Endodermal cell (in vitro differentiated cells): ENCODE data around the gene PRDM1. TPM values are rescaled to one million over a fixed set of nuclear protein-coding genes. Genes with fewer than 3 reads are reported as not detected.

Experiments used
- DNase-seq: peaks from one replicate; pipeline ENCODE4 v3.0.0-alpha.2; 2017
- H3K27ac ChIP-seq: 2 replicates; pipeline ENCODE4 v1.5.1; 2013; ENCODE audit warnings: mild to moderate bottlenecking, low read depth, low read length, moderate library complexity
- H3K27me3 ChIP-seq: 2 replicates; pipeline ENCODE4 v1.6.1; 2013; ENCODE audit warnings: mild to moderate bottlenecking, low read length, moderate library complexity; ENCODE audit not compliant: insufficient read depth, control insufficient read depth, poor library complexity, severe bottlenecking
- H3K36me3 ChIP-seq: 2 replicates; pipeline ENCODE4 v1.7.0; 2013; ENCODE audit warnings: mild to moderate bottlenecking, low read length, moderate library complexity; ENCODE audit not compliant: control insufficient read depth, insufficient read depth
- H3K4me1 ChIP-seq: one replicate; pipeline ENCODE4 v1.7.0; 2013; ENCODE audit warnings: low read length; ENCODE audit not compliant: control insufficient read depth, insufficient read depth
- H3K4me3 ChIP-seq: 2 replicates; pipeline ENCODE4 v1.5.1; 2013; ENCODE audit warnings: mild to moderate bottlenecking, low read length, moderate library complexity
- H3K9ac ChIP-seq: 2 replicates; pipeline ENCODE4 v1.6.1; 2013; ENCODE audit warnings: mild to moderate bottlenecking, low read length, moderate library complexity; ENCODE audit not compliant: poor library complexity, severe bottlenecking; ENCODE audit errors: extremely low read depth
- H3K9me3 ChIP-seq: 2 replicates; pipeline ENCODE4 v1.6.1; 2013; ENCODE audit warnings: mild to moderate bottlenecking, low read length, moderate library complexity; ENCODE audit not compliant: control insufficient read depth
- H3K27ac Mint-ChIP-seq: 2 replicates; pipeline ENCODE4 v1.8.0; 2020; ENCODE audit warnings: mixed read lengths
- H3K27me3 Mint-ChIP-seq: 2 replicates; pipeline ENCODE4 v1.8.0; 2021; ENCODE audit warnings: mild to moderate bottlenecking, mixed read lengths; ENCODE audit not compliant: insufficient read depth
- H3K36me3 Mint-ChIP-seq: 2 replicates; pipeline ENCODE4 v1.8.0; 2020; ENCODE audit warnings: low read depth, mixed read lengths
- H3K4me1 Mint-ChIP-seq: 2 replicates; pipeline ENCODE4 v1.8.0; 2020; ENCODE audit warnings: mixed read lengths
- H3K4me3 Mint-ChIP-seq: 2 replicates; pipeline ENCODE4 v1.8.0; 2020; ENCODE audit warnings: mild to moderate bottlenecking, moderate library complexity, mixed read lengths
- H3K9me3 Mint-ChIP-seq: 2 replicates; pipeline ENCODE4 v1.8.0; 2020; ENCODE audit warnings: mild to moderate bottlenecking, mixed read lengths
- WGBS, 2 experiments: methylation state at CpG; one replicate each; pipeline versions ENCODE4 v1.1.5 to v1.1.7; 2013; ENCODE audit warnings: missing lambda C conversion rate in 2 of 2, mixed read lengths in 1 of 2; ENCODE audit not compliant: insufficient coverage in 1 of 2, insufficient read length in 1 of 2; 5-methylcytosine and 5-hydroxymethylcytosine counted together
- total RNA-seq, 2 donors: library from RNA; stranded (reverse); fragmentation: NEBNext Ultra II Directional in 1 of 2; extraction: Animal tissue kit (Norgen Biotek cat#: 25700) in 1 of 2; gene quantifications; 2 replicates in 1 of 2; 3 replicates in 1 of 2; pipeline ENCODE4 v1.2.1, GENCODE V29; 2021
- TF ChIP-seq, protein P1 (sequence below): fragments of 200-600 bp; sonication (generic); conservative IDR thresholded peaks from 2 replicates; pipeline ENCODE4 v1.5.0; 2021; ENCODE audit warnings: antibody characterized with exemption, mild to moderate bottlenecking

Gene PRDM1
- total RNA-seq, 2 donors from 2014 or later: 54.0 to 74.3 TPM

DNA sequence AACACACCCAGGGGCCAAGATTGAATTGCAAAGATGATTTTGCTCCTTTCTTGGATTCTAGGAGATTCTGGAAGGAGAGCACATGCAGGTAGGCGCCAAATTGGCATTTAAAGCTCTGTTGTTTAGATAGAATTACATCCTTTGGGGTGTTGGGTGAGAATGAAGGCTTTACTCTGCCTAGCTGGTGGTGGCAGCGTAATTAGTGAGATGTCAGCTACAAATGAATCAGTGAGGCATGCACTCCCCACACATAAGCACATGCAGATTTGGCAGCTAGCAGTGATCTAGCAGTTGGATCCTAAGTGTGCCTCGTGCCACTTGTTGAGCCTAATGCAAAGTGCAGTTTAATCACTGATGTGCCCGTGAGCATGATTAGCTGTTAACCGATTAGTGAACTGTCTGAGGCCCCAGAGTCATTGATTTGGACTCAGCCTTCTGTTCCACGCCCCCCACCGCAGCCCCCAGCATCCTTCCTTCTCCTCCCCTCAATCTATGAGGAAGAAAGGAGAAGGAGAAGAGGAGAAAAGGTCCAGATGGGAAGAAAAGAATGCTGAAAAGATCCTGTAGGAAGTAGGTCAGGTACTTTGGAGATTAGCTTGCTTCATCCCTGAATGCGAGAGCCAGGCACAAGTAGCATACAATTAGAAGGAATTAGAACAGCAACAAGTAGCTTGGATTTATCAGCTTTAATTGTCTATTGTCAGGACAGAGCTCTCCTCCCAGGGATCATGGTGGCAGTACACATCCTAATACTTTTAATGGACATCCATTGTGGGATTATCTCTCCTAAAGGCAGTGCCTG lies 6.0 kb upstream of the PRDM1 start:
- Histone ChIP-seq H3K4me1 (peaks cover 35% of the 10 kb centered on the region), H3K4me3 (no peak overlapping the region), H3K27ac (no peak overlapping the region), H3K9ac (no peak overlapping the region), H3K9me3 (no peaks in the 10 kb centered on the region), H3K27me3 (no peaks in the 10 kb centered on the region), H3K36me3 (peaks cover 55% of the 10 kb centered on the region)
- no peaks in the 10 kb centered on the region for H3K9me3 Mint-ChIP-seq
- H3K27me3 Mint-ChIP-seq: no peaks in the 10 kb centered on the region
- peak overlapping the region; percentile 83 for H3K27ac Mint-ChIP-seq
- no peak for DNase-seq
- TF ChIP-seq, protein P1, sequence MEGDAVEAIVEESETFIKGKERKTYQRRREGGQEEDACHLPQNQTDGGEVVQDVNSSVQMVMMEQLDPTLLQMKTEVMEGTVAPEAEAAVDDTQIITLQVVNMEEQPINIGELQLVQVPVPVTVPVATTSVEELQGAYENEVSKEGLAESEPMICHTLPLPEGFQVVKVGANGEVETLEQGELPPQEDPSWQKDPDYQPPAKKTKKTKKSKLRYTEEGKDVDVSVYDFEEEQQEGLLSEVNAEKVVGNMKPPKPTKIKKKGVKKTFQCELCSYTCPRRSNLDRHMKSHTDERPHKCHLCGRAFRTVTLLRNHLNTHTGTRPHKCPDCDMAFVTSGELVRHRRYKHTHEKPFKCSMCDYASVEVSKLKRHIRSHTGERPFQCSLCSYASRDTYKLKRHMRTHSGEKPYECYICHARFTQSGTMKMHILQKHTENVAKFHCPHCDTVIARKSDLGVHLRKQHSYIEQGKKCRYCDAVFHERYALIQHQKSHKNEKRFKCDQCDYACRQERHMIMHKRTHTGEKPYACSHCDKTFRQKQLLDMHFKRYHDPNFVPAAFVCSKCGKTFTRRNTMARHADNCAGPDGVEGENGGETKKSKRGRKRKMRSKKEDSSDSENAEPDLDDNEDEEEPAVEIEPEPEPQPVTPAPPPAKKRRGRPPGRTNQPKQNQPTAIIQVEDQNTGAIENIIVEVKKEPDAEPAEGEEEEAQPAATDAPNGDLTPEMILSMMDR: no peak
- 60 to 81% methylated on average over 6 to 7 of the region's 8 CpGs for WGBS, 2 experiments
- H3K36me3 Mint-ChIP-seq: peaks cover 25% of the 10 kb centered on the region
- no peak overlapping the region for H3K4me3 Mint-ChIP-seq
- peaks cover 69% of the 10 kb centered on the region for H3K4me1 Mint-ChIP-seq

DNA sequence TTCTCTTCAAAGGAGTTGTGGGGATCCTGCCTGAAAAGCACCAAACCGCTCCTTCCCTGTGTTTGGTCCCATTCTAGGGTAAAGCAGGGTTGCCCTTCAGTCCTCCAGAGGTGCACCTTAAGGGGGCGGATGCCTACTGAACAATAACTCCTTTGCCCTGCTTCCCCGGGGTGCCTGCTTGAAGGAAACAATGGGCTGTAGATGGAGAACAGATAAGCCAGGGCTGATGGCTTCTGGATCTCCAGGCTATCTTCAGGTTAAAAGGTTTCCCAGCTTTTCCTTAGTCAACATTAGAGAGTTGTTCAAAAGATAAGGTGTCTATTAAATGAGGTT lies 5.4 kb upstream of the PRDM1 start:
- H3K36me3 ChIP-seq: peaks cover 49% of the 10 kb centered on the region
- H3K27ac Mint-ChIP-seq: peak overlapping the region; percentile 83
- no peak overlapping the region for H3K9ac ChIP-seq
- H3K4me3 ChIP-seq: no peak overlapping the region
- DNase-seq: peak; percentile 80
- H3K27me3 ChIP-seq: no peaks in the 10 kb centered on the region
- H3K9me3 Mint-ChIP-seq: no peaks in the 10 kb centered on the region
- no peak overlapping the region for H3K27ac ChIP-seq
- no peaks in the 10 kb centered on the region for H3K9me3 ChIP-seq
- no peaks in the 10 kb centered on the region for H3K27me3 Mint-ChIP-seq
- H3K4me3 Mint-ChIP-seq: no peak overlapping the region
- 44 to 67% methylated on average over 3 of the region's 3 CpGs for WGBS, 2 experiments
- H3K36me3 Mint-ChIP-seq: peaks cover 20% of the 10 kb centered on the region
- TF ChIP-seq, protein P1: no peak
- H3K4me1 ChIP-seq: peaks cover 35% of the 10 kb centered on the region
- peaks cover 75% of the 10 kb centered on the region for H3K4me1 Mint-ChIP-seq

DNA sequence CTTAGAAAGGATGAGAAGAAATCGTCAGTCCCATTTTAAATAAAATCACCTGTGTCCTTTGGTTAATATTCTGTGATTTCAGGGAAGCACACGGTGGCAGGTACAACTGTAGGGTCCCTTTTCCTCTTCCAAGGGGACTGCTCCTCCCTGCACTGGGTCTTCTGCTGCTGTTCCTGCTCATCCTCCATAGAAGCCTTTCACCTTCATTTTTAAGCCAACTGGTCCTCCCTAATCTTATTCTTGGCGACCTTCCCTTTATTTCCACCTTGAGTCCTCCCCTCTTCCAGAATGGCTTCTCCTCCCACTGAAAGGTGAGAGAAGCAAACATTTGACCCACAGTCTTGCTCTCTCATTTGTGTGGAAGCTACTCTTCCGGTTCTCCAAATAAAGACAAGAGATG lies 4.4 kb upstream of the PRDM1 start:
- no peak for DNase-seq
- Histone ChIP-seq H3K27me3 (no peaks in the 10 kb centered on the region), H3K9me3 (no peaks in the 10 kb centered on the region), H3K4me1 (peaks cover 35% of the 10 kb centered on the region), H3K36me3 (peaks cover 41% of the 10 kb centered on the region), H3K4me3 (no peak overlapping the region), H3K27ac (no peak overlapping the region), H3K9ac (no peak overlapping the region)
- Mint-ChIP-seq H3K27me3 (no peaks in the 10 kb centered on the region), H3K36me3 (peaks cover 20% of the 10 kb centered on the region), H3K4me1 (peaks cover 76% of the 10 kb centered on the region), H3K27ac (no peak overlapping the region), H3K4me3 (no peak overlapping the region), H3K9me3 (no peaks in the 10 kb centered on the region)
- TF ChIP-seq, protein P1: no peak
- 86 to 94% methylated on average over 4 of the region's 4 CpGs for WGBS, 2 experiments
